ENCODE measurements around the gene ACTRT2. TPM values are rescaled to one million over a fixed set of nuclear protein-coding genes. Genes with fewer than 3 reads are reported as not detected.

Gene ACTRT2
- total RNA-seq, 1 experiment from 2014 or later, result not detected

GRCh38 chr1:3050603-3051002 is 29.3 kb downstream of the ACTRT2 start:
- peaks cover 36% of the 10 kb centered on the region for H3K27me3 ChIP-seq (replicated peaks; ENCODE audit: insufficient read depth, low read depth, low read length, poor library complexity)
- intact Hi-C loops (cut with micrococcal nuclease; ENCODE audit: unreplicated experiment), result no loop called here
- POLR2A ChIA-PET (ENCODE audit: low non-redundant PET), result no interaction called here
- no peak for TF ChIP-seq CTCF (conservative IDR thresholded peaks at IDR 0.05; ENCODE audit: low read depth, low read length)
- TF ChIP-seq EZH2 (IDR thresholded peaks at IDR 0.05; ENCODE audit: borderline replicate concordance, low read depth, low read length, poor library complexity, severe bottlenecking), result no peak
- no peaks in the 10 kb centered on the region for H3K9me3 ChIP-seq (ENCODE audit: low read depth, low read length, poor library complexity, severe bottlenecking)
- H3K4me3 ChIP-seq (ENCODE audit: low read depth, low read length, poor library complexity, severe bottlenecking), result no peak overlapping the region
- DNase-seq (ENCODE audit: low spot score), result no peak
- CTCF ChIA-PET, result no interaction called here
- no peaks in the 10 kb centered on the region for H3K4me1 ChIP-seq (ENCODE audit: insufficient read depth, low read length, poor library complexity, severe bottlenecking)
- BruUV-seq (replicated peaks), result no TSS peak
- no peaks in the 10 kb centered on the region for H3K36me3 ChIP-seq (ENCODE audit: insufficient read depth, low read length, poor library complexity, severe bottlenecking)
- no peak overlapping the region for H3K27ac ChIP-seq (ENCODE audit: low read depth, low read length, poor library complexity, severe bottlenecking)

- no peaks in the 10 kb centered on the region for H3K4me1 ChIP-seq (ENCODE audit: insufficient read depth, low read length, poor library complexity, severe bottlenecking)
- BruUV-seq (replicated peaks), result no TSS peak
- H3K36me3 ChIP-seq (ENCODE audit: insufficient read depth, low read length, poor library complexity, severe bottlenecking), result no peaks in the 10 kb centered on the region
- H3K27me3 ChIP-seq (replicated peaks; ENCODE audit: insufficient read depth, low read depth, low read length, poor library complexity), result peaks cover 37% of the 10 kb centered on the region
- H3K27ac ChIP-seq (ENCODE audit: low read depth, low read length, poor library complexity, severe bottlenecking), result no peak overlapping the region
- no peak overlapping the region for H3K4me3 ChIP-seq (ENCODE audit: low read depth, low read length, poor library complexity, severe bottlenecking)
- no peaks in the 10 kb centered on the region for H3K9me3 ChIP-seq (ENCODE audit: low read depth, low read length, poor library complexity, severe bottlenecking)
- TF ChIP-seq CTCF (conservative IDR thresholded peaks at IDR 0.05; ENCODE audit: low read depth, low read length), result no peak
- TF ChIP-seq EZH2 (IDR thresholded peaks at IDR 0.05; ENCODE audit: borderline replicate concordance, low read depth, low read length, poor library complexity, severe bottlenecking), result no peak
- intact Hi-C loops (cut with micrococcal nuclease; ENCODE audit: unreplicated experiment), result no loop called here
- ChIA-PET POLR2A (ENCODE audit: low non-redundant PET) (no interaction called here), CTCF (no interaction called here)
- no peak for DNase-seq (ENCODE audit: low spot score)
Observed at GRCh38 chr1:3051270-3052268, 30.3 kb downstream of the ACTRT2 start.

- Histone ChIP-seq H3K27me3 (replicated peaks; ENCODE audit: insufficient read depth, low read depth, low read length, poor library complexity) (peaks cover 40% of the 10 kb centered on the region), H3K4me1 (ENCODE audit: insufficient read depth, low read length, poor library complexity, severe bottlenecking) (no peaks in the 10 kb centered on the region), H3K27ac (ENCODE audit: low read depth, low read length, poor library complexity, severe bottlenecking) (no peak overlapping the region), H3K36me3 (ENCODE audit: insufficient read depth, low read length, poor library complexity, severe bottlenecking) (no peaks in the 10 kb centered on the region), H3K9me3 (ENCODE audit: low read depth, low read length, poor library complexity, severe bottlenecking) (no peaks in the 10 kb centered on the region), H3K4me3 (ENCODE audit: low read depth, low read length, poor library complexity, severe bottlenecking) (no peak overlapping the region)
- no TSS peak for BruUV-seq (replicated peaks)
- intact Hi-C loops (cut with micrococcal nuclease; ENCODE audit: unreplicated experiment), result no loop called here
- ChIA-PET CTCF (no interaction called here), POLR2A (ENCODE audit: low non-redundant PET) (no interaction called here)
- TF ChIP-seq CTCF (conservative IDR thresholded peaks at IDR 0.05; ENCODE audit: low read depth, low read length), result no peak
- DNase-seq (ENCODE audit: low spot score), result no peak
Observed at GRCh38 chr1:3052501-3052900, 31.2 kb downstream of the ACTRT2 start.
